Measurements from ENCODE around the gene CD8B2.
A peak's percentile ranks its signal among the peaks of the same experiment; 100 is the strongest.
"Not testable (repeated sequence)": the region's sequence is repeated elsewhere in the genome, so short reads cannot be mapped to it uniquely, and the experiment has no call there.

CD8B2 gene

DNA sequence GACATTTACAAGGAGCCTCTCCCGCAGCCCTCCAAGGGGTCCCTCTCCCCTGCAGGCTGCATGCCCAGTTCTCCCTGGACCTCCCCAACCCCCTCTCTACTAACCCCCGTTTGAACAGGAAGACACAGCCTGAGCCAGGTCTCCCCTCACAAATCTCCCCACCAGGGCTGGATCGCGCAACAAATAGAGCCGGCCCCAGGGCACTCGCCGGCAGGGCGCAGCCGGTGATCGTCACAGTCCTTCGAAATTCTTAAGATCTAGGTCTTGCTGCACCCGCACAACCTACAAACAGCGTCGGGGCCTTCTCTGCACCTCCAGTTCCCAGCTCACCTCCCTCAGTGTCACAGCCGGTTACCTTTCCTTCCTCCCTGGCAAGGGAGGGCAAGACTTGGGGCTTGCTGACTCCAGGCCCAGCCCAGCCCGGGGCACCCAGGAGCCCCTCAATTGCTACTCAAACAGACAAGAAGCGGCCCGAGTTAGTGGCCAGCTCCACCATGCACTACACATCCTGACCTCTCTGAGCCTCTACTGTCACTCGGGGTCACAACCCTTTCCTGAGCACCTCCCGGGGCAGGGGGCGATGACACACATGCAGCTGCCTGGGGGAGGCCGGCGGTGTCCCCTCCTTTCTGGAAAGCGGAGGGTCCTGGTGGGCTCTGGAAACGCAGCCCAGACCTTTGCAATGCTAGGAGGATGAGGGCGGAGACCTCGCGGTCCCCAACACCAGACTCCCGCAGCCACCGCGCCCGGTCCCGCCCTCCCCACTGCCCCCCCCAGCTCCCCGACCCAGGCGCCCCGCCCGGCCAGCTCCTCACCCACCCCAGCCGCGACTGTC is at the start of gene CD8B2:
TSS of gene CD8B2 (plus strand) at position 814 of the 835 bp plus-strand sequence. CDS start 63 bp downstream, outside the sequence.
- not testable (repeated sequence) for H3K27ac ChIP-seq
- peak within 1 kb of the TSS in 1 of 7 experiments; percentile 4 for H3K4me3 ChIP-seq

GRCh38 chr2:106461882-106462281 is 25.3 kb upstream of the CD8B2 start:
- H3K27ac ChIP-seq, result not testable (repeated sequence)

GRCh38 chr2:106467516-106467915 is 19.6 kb upstream of the CD8B2 start:
- H3K27ac ChIP-seq, H3K4me3 ChIP-seq: not testable (repeated sequence)

More at GRCh38 chr2:106461882-106462281, 25.3 kb upstream of the CD8B2 start:
- H3K4me3 ChIP-seq, result not testable (repeated sequence)

GRCh38 chr2:106468107-106468506 is 19.1 kb upstream of the CD8B2 start, which contains the start of gene RGPD3:
RGPD3 (minus strand) TSS chr2:106468413; CDS start chr2:106468288, 125 bp downstream.
- H3K4me3 ChIP-seq, H3K27ac ChIP-seq: not testable (repeated sequence)

DNA sequence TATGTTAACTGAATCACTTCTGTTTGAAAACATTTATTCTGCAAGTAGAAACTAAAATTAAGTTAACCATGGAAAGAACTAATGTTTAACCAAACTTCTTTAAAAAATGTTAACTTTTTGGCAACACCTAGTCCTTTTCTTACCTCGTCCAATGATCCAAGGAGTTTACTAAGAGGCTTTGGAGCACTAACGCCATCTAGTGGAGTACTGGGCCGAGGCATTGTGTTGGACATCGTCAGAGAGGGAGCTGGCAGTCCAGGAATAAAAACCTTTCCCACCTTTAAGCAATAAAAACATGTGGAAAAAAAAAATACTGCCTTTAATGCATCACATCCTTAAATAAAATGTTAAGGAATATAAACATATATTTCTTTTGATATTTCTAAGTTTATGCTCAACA is 16.5 kb upstream of the CD8B2 start:
- not testable (repeated sequence) for H3K27ac ChIP-seq

DNA sequence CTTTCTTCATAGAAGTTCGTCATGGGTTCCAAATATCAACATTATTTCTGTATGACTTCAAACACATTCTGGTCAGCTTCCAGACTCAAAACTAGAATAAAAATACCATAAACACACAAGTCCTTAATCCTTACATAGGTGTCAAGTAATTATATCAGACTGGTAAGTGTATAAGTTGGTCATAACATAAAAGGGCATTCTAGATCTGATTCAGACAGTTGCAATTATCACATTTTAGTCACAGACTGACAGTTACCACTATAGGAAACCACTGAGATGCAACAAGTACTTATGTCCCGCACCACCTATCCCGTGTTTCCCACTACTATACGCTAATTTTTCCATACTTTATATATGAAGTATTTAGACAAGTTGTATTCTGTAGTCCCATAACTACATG is 9.5 kb upstream of the CD8B2 start:
- not testable (repeated sequence) for H3K27ac ChIP-seq, H3K4me3 ChIP-seq

More for the DNA sequence above, 16.5 kb upstream of the CD8B2 start:
- H3K4me3 ChIP-seq, result not testable (repeated sequence)

GRCh38 chr2:106479563-106479962 is 7.6 kb upstream of the CD8B2 start:
- not testable (repeated sequence) for H3K27ac ChIP-seq, H3K4me3 ChIP-seq

GRCh38 chr2:106487386-106488191 is 425 bp downstream of the CD8B2 start:
- peak overlapping the region in 1 of 7 experiments; percentile 4 for H3K4me3 ChIP-seq
- not testable (repeated sequence) for H3K27ac ChIP-seq

DNA sequence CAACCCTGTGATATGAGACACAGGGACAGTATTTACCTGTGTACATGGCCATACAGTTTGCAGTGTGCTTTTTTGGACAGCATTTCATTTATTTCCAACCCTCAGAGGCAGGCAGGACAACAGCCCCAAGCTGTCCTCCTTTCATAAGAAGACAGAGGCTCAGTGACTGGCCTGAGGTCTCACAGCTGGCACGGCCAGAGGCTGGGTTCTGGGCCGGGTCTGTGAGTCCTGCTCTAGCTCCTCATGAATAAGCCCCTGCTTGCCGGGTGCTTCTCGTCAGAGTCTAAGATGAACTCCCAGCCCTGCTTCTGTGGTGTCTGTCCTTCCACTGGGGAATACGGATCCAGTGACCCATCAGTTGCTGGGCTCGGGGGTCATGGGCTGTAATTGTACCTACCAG is 2.5 kb downstream of the CD8B2 start:
- not testable (repeated sequence) for H3K4me3 ChIP-seq

DNA sequence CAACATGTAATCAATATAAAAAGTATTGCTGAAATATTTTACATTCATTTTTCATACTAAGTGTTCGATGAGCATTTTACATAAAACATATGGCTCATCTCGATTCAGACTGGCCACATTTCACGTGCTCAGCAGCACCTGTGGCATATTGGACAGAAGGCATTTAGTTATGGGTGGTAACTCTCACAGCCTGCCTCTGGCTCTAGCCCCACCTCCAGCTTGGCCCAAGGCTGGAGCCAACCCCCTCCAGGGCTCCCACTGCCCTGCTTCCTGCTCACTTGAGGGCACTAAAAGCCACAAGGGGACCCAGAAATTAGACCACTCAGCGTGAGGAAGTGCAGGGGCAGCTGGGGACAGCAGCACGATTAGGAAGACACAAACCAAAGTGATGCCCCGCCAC is 5.2 kb downstream of the CD8B2 start:
- peak overlapping the region in 1 of 21 experiments; percentile 30 for H3K27ac ChIP-seq
- not testable (repeated sequence) for H3K4me3 ChIP-seq

More for the DNA sequence above, 2.5 kb downstream of the CD8B2 start:
- not testable (repeated sequence) for H3K27ac ChIP-seq

DNA sequence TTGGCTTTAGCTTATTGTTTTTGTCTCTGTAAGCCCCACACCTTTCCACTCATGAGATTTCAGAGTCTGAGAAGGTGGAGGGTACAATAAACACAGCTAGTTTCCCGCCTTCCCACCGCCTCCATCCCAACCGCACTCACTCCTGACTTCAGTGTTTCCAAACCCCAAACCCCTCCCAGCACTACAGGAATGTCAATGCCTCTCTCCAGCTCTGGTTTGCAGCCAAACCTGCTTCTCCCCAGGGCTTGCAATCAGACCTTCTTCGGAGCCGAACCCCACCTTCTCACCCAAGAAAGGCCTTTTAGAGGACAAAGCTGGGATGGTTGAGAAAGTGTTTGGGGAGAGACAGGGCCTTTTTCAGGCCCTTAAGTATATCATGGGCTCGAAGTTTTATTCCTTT is 5.7 kb downstream of the CD8B2 start:
- not testable (repeated sequence) for H3K4me3 ChIP-seq
- peak overlapping the region in 1 of 21 experiments; percentile 30 for H3K27ac ChIP-seq

- H3K4me3 ChIP-seq, H3K27ac ChIP-seq: not testable (repeated sequence)
These were observed 11.4 kb downstream of the CD8B2 start for GRCh38 chr2:106498549-106498948.

- not testable (repeated sequence) for H3K4me3 ChIP-seq
These were observed 13.2 kb downstream of the CD8B2 start for GRCh38 chr2:106500350-106500749.

DNA sequence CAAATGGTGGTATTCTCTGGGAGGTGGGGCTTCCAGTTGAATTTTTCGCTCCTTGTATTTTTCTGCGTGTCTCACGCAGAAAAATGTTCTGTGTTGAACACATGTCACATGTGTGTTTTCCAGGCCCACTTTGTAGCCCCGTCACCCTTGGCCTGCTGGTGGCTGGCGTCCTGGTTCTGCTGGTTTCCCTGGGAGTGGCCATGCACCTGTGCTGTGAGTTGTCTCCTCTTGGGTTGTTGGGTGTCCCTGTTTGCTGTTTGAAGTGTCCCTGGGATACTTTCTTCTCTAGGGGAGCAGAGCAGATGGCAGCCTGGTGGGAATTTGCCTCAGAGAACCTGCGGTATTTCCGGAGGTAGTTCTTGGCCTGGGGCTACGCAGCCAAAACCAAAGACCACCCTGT is 15.2 kb downstream of the CD8B2 start:
- not testable (repeated sequence) for H3K27ac ChIP-seq, H3K4me3 ChIP-seq

More at GRCh38 chr2:106500350-106500749, 13.2 kb downstream of the CD8B2 start:
- H3K27ac ChIP-seq, result not testable (repeated sequence)

DNA sequence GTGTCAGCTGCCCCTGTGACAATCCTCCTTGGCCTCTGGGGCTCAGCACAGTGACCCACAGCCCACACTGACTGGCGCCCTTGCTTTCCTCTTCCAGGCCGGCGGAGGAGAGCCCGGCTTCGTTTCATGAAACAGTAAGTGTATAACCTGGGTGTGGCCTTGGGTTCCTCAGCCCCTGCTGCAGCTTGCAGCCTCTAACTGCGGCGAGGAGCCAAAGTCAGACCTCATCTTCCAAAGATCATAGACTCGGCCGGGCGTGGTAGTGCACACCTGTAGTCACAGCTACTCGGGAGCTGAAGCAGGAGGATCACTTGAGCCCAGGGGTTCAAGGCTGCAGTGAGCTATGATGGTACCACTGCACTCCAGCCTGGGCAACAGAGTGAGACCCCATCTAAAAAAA is 17.0 kb downstream of the CD8B2 start:
- not testable (repeated sequence) for H3K27ac ChIP-seq, H3K4me3 ChIP-seq

- not testable (repeated sequence) for H3K27ac ChIP-seq
These were observed 17.6 kb downstream of the CD8B2 start for GRCh38 chr2:106504787-106505186.

GRCh38 chr2:106506002-106506687 is 19.0 kb downstream of the CD8B2 start:
- not testable (repeated sequence) for H3K4me3 ChIP-seq

More at GRCh38 chr2:106504787-106505186, 17.6 kb downstream of the CD8B2 start:
- H3K4me3 ChIP-seq, result not testable (repeated sequence)

DNA sequence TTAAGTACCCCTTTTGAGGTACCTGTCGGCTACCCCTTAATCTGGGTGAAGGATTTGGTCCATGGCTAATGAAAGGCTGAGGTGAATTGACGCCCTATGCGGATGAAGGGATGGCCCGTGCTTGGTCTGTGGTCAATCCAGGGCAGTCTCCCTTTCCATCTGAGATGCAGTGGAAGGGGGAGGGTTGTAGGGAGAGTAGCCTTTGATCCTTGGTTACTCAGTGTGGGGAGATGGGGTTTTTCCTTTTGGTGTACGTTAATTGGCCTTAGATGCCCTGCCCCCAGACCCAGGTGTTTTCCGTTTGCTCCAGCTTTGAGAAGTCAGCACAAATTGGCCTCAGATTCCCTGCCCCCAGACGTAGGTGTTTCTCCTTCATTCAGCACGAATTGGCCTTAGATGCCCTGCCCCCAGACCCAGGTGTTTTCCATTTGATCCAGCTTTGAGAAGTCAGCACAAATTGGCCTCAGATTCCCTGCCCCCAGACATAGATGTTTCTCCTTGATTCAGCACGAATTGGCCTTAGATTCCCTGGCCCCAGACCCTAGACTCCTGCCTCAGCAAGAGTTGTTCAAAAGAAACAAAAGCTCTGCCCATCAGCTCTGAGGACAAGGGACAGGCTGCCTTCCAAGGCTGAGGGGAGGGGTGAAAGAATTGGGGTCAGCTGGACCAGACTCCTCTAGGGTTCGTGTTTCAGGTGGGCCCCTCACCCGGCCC is 21.7 kb downstream of the CD8B2 start:
- not testable (repeated sequence) for H3K27ac ChIP-seq, H3K4me3 ChIP-seq

More at GRCh38 chr2:106506002-106506687, 19.0 kb downstream of the CD8B2 start:
- H3K27ac ChIP-seq, result not testable (repeated sequence)

DNA sequence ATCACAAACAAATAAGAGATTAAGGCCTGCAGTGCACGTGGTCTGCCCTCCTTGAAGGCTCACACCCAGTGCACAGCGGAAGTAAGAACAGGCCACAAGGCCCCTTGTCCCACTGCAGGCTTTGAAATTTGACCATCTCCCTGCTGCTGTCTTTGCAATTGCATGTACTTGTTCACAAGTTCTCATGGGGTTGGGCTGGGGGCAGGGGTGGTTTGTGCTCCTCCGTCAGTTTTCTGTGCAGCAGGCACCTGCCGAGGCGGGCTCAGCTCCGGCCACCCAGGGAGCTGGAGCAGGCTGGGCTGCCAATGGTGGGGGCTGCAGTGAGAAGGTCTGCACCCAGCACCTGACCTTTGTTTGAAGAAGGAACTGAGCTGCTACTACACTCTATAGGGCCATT is 22.2 kb downstream of the CD8B2 start:
- not testable (repeated sequence) for H3K27ac ChIP-seq, H3K4me3 ChIP-seq

Data from skin epidermis (tissue), 12 donors.